Heart right ventricle (tissue), 16 donors: ENCODE data around the gene SCYL3. TPM values are rescaled to one million over a fixed set of nuclear protein-coding genes. Genes with fewer than 3 reads are reported as not detected.

Source experiments
- ATAC-seq, 8 donors: fragments of 200-7000 bp; cut with Tn5 transposase; one replicate each; pipeline ENCODE4 v1.9.1; 2020; ENCODE audit warnings: mild to moderate bottlenecking in 8 of 8, moderate library complexity in 8 of 8, moderate number of reproducible peaks in 1 of 8
- DNase-seq, 2 donors: peaks; one replicate each; pipeline ENCODE4 v3.0.0-alpha.2; 2020
- H3K27ac ChIP-seq, 10 donors: fragments of 200-600 bp; sonication (generic) in 2 of 10; one replicate each; pipeline versions ENCODE4 v1.5.0 to v1.8.0; 2020 to 2022; ENCODE audit warnings: mild to moderate bottlenecking in 3 of 10
- H3K27me3 ChIP-seq, 7 donors: fragments of 200-600 bp; one replicate each; pipeline ENCODE4 v1.8.0; 2021 to 2022; ENCODE audit warnings: mild to moderate bottlenecking in 2 of 7
- H3K36me3 ChIP-seq, 9 donors: fragments of 200-600 bp; sonication (generic) in 1 of 9; one replicate each; pipeline versions ENCODE4 v1.5.0 to v1.8.0; 2020 to 2022; ENCODE audit warnings: mild to moderate bottlenecking in 2 of 9
- H3K4me1 ChIP-seq, 9 donors: fragments of 200-600 bp; sonication (generic) in 1 of 9; one replicate each; pipeline versions ENCODE4 v1.5.0 to v1.8.0; 2020 to 2022; ENCODE audit warnings: mild to moderate bottlenecking in 4 of 9
- H3K4me3 ChIP-seq, 10 donors: fragments of 200-600 bp; sonication (generic) in 2 of 10; one replicate each; pipeline versions ENCODE4 v1.5.0 to v1.8.0; 2020 to 2022; ENCODE audit warnings: mild to moderate bottlenecking in 7 of 10, moderate library complexity in 2 of 10
- H3K9me3 ChIP-seq, 11 donors: fragments of 200-600 bp in 10 of 11; sonication (generic) in 2 of 11; one replicate each; pipeline versions ENCODE4 v1.5.0 to v1.8.0; 2013 to 2022; ENCODE audit warnings: mild to moderate bottlenecking in 2 of 11, control low read depth in 1 of 11, moderate library complexity in 1 of 11
- CTCF ChIP-seq, 9 donors: fragments of 200-600 bp; sonication (generic) in 2 of 9; IDR thresholded peaks; one replicate each; pipeline versions ENCODE4 v1.5.0 to v1.8.0; 2021 to 2022; ENCODE audit warnings: antibody characterized with exemption in 9 of 9, mild to moderate bottlenecking in 5 of 9, moderate library complexity in 1 of 9
- WGBS, 2 donors: extraction: QIAGEN DNeasy Blood & Tissue Kit; methylation state at CpG; one replicate each; pipeline ENCODE4 v1.1.7; 2013; ENCODE audit warnings: inconsistent platforms in 1 of 2; 5-methylcytosine and 5-hydroxymethylcytosine counted together
- intact Hi-C, 10 donors: fragments of 100-400 bp; cut with DNase I; formaldehyde crosslinking; loops; one replicate each; pipeline versions ENCODE4 v1.11.1 to v1.14.2; 2022
- polyA plus RNA-seq, 2 donors: library from polyadenylated mRNA; stranded (reverse); fragments of 200-250 nt; gene quantifications; one replicate each; pipeline ENCODE4 v1.2.3, GENCODE V29; 2013
- total RNA-seq, 10 donors: library from RNA; stranded (reverse); fragmentation: NEBNext Ultra II Directional in 3 of 10; extraction: Animal tissue kit (Norgen Biotek cat#: 25700) in 3 of 10; gene quantifications; one replicate each; pipeline versions ENCODE4 v1.2.1 to v1.2.4, GENCODE V29; 2021 to 2023
- donor health status: Arrhythmogenic right ventricular cardiomyopathy.
- donor health status: ischemic (EF 13 %, LVEDD 7.1; RV severe dilation, severe dysfunction).
- donor health status: healthy with polysubstance abuse.
- donor health status: DM: no; HTN: yes; CAD: no.
- donor health status: DM: no; HTN: no; CAD: no.
- donor health status: ischemic (EF 25% LVEDD 6.9; RV normal size, moderate dysfunction).
- donor health status: ischemic (EF 25% LVEDD 5.7; RV mildly dilated, moderate dysfunction).
- donor health status: healthy.
- donor health status: DM: yes; HTN: yes; CAD: no.
- donor health status: Ischemic cardiomyopathy.
- donor health status: ischemic (EF 35%, LVEDD 5.7; RV mildly dilated, moderate dysfunction).
- donor health status: nonischemic (EF 11% LVEDD 7.7; RV severe dilation, severe dysfunction).
- donor health status: DM: yes; HTN: yes; CAD: no.
- donor health status: PGD.
- donor health status: ischemic (EF 29% LVEDD 5.4; RV normal size, mild dysfunction).
- donor health status: nonischemic (EF 23%, LVEDD 6.1; RV moderate dilation, normal function).

SCYL3 gene
- total and polyA plus RNA-seq, 12 donors: 2.4 to 8.9 (median 5.7) TPM

- no peak for DNase-seq
- Histone ChIP-seq H3K4me1 (peaks cover 0 to 9% (median 0%) of the 10 kb centered on the region in 9 donors), H3K4me3 (no peak overlapping the region), H3K27me3 (no peaks in the 10 kb centered on the region), H3K9me3 (no peaks in the 10 kb centered on the region), H3K27ac (no peak overlapping the region), H3K36me3 (peaks cover 0 to 81% (median 25%) of the 10 kb centered on the region in 9 donors)
- no peak for TF ChIP-seq CTCF (IDR thresholded peaks at IDR 0.05)
- ATAC-seq: no peak
- WGBS, 2 donors: 96 to 98% methylated on average over 2 of the region's 2 CpGs
- intact Hi-C loops: no loop called here
Observed at GRCh38 chr1:169885207-169885606, 8.5 kb downstream of the SCYL3 start.

GRCh38 chr1:169884634-169885033 lies 9.1 kb downstream of the SCYL3 start:
- H3K4me1 ChIP-seq: peaks cover 0 to 9% (median 0%) of the 10 kb centered on the region in 9 donors
- no peaks in the 10 kb centered on the region for H3K27me3 ChIP-seq
- no peaks in the 10 kb centered on the region for H3K9me3 ChIP-seq
- no peak for TF ChIP-seq CTCF (IDR thresholded peaks at IDR 0.05)
- no peak overlapping the region for H3K4me3 ChIP-seq
- intact Hi-C loops: no loop called here
- no peak for ATAC-seq
- H3K36me3 ChIP-seq: peaks cover 0 to 81% (median 25%) of the 10 kb centered on the region in 9 donors
- H3K27ac ChIP-seq: no peak overlapping the region
- no peak for DNase-seq

GRCh38 chr1:169882039-169882511 lies 11.6 kb downstream of the SCYL3 start:
- WGBS, 2 donors: 96 to 97% methylated on average over 20 of the region's 20 CpGs
- no peak overlapping the region for H3K4me3 ChIP-seq
- no peak for ATAC-seq
- peaks cover 0 to 5% (median 0%) of the 10 kb centered on the region in 9 donors for H3K4me1 ChIP-seq
- DNase-seq: no peak
- peaks cover 0 to 84% (median 31%) of the 10 kb centered on the region in 9 donors for H3K36me3 ChIP-seq
- H3K27ac ChIP-seq: no peak overlapping the region
- TF ChIP-seq CTCF (IDR thresholded peaks at IDR 0.05): no peak
- intact Hi-C loops: no loop called here
- H3K9me3 ChIP-seq: no peaks in the 10 kb centered on the region
- no peaks in the 10 kb centered on the region for H3K27me3 ChIP-seq

GRCh38 chr1:169879034-169879840 lies 14.5 kb downstream of the SCYL3 start:
- no peak for ATAC-seq
- Histone ChIP-seq H3K4me3 (no peak overlapping the region), H3K36me3 (peaks cover 0 to 84% (median 31%) of the 10 kb centered on the region in 9 donors), H3K9me3 (no peaks in the 10 kb centered on the region), H3K4me1 (peaks cover 0 to 8% (median 0%) of the 10 kb centered on the region in 9 donors), H3K27me3 (no peaks in the 10 kb centered on the region), H3K27ac (no peak overlapping the region)
- no peak for DNase-seq
- 90 to 92% methylated on average over 4 of the region's 4 CpGs for WGBS, 2 donors
- no peak for TF ChIP-seq CTCF (IDR thresholded peaks at IDR 0.05)
- intact Hi-C loops: no loop called here
